Measurements from ENCODE around the gene SELENBP1.
"Not testable (repeated sequence)": the region's sequence is repeated elsewhere in the genome, so short reads cannot be mapped to it uniquely, and the experiment has no call there.

Gene SELENBP1

DNA sequence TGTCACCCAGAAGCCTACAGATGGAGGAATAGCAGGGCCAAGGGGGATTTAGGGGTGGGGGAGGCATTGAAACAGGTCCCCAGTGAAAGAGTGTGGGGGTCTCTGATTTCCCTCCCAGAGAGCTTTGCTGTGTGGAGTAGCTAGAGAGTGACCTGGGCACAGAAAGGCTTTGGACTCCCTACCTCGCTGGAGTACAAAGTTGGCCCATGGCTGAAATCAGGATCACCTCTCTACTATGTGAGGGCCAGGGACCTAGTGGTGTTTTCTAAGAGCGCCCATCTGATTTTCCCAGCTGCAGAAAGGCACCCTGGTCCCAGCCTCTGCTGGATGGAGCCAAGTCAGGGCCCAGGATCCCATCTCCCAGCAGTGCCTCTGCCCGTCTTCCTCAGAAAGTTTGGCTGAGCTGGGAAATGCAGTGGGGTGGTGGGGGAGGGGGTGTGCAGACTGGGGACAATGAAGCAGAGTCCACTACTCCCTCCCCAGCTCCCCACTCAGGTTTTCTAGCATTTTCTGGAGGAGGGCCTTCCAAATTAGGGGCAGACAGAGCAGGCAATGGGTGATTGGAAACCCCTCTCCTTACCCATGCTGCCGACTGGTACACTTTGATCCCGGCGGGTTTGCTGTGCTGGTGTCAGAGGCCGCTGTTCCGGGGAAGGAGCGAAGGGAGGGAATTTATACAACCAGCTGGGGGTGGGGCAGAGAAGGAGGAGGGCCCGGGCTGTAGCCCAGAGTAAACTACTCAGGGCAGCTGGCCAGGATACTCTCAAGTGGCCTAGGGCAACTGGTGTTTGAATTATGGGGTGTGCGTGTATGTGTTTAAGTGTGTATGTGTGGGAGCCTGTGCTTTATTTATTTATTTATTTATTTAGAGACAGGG lies at the start of gene SELENBP1:
TSS of gene SELENBP1 (minus strand) at position 648 of the 877 bp plus-strand sequence. CDS start at position 584, 64 bp downstream.
- DNase-seq (ENCODE audit: low read depth): peak; percentile 36
- peak within 1 kb of the TSS; percentile 39 for H3K4me3 ChIP-seq (ENCODE audit: low read depth, low read length)

DNA sequence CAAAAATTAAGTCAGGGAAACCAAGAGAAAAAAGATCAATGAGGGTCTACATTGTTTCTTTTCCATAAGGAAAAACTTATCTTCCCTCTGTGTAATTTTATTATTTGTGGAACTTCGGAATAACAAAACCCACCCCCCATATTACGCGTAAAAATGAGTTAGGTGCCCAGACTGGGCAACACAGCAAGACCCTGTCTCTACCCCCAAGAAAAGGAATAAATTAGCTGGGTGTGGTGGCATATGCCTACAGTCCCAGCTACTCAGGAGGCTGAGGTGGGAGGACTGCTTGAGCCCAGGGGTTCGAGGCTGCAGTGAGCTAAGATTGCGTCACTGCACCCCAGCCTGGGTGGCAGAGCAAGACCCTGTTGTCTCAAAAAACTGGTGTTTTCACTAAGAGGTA lies 47.3 kb upstream of the SELENBP1 start:
- no peak overlapping the region for H3K4me3 ChIP-seq (ENCODE audit: low read depth, low read length)
- DNase-seq (ENCODE audit: low read depth): no peak

DNA sequence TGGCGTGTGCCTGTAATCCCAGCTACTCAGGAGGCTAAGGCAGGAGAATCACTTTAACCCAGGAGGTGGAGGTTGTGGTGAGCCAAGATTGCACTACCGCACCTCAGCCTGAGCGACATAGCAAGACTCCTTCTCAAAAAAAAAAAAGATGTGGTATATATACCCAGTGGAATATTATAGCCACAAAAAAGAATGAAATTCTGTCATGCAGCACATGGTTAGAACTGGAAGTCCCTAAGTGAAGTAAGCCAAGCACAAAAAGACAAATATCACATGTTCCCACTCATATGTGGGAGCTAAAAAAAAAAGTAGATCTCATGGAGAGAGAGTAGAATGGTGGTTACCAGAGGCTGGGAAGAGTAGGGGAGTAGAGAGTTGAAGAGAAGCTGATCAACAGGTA lies 45.6 kb upstream of the SELENBP1 start:
- DNase-seq (ENCODE audit: low read depth): no peak
- no peak overlapping the region for H3K4me3 ChIP-seq (ENCODE audit: low read depth, low read length)

DNA sequence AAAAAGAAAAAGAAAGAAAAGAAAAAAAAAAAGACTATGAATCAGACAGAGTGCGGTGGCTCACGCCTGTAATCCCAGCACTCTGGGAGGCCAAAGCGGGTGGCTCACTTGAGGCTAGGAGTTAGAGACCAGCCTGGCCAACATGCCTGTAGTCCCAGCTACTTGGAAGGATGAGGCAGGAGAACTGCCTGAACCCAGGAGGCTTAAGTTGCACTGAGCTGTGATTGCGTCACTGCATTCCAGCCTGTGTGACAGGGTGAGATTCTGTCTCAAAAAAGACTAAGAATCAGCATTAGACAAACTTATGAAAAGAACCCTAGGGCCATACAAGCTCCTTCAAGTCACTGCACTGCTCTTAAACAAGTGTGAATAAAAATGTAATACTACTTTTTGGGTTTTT lies 43.7 kb upstream of the SELENBP1 start:
- DNase-seq (ENCODE audit: low read depth): peak; percentile 56
- H3K4me3 ChIP-seq (ENCODE audit: low read depth, low read length): no peak overlapping the region

DNA sequence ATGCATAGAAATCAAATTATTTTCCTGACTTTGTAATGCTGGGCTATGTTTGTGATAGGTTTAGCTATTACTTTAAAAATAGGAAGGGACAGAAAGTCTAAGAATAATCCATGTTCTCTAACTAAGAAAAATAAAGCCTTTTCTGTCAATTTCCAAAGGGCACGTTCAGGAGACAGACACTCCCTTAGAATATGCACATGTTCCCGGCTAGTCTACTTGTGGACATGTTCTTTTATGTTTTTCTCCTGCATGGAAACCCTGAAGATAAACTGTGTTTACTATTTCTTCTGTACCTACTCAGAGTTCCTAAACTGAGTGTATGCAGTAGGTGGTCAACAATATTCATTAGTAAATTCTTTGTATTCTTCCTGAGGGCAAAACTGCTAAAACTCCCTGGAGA lies 39.4 kb upstream of the SELENBP1 start:
- H3K4me3 ChIP-seq (ENCODE audit: low read depth, low read length): no peak overlapping the region
- DNase-seq (ENCODE audit: low read depth): no peak

DNA sequence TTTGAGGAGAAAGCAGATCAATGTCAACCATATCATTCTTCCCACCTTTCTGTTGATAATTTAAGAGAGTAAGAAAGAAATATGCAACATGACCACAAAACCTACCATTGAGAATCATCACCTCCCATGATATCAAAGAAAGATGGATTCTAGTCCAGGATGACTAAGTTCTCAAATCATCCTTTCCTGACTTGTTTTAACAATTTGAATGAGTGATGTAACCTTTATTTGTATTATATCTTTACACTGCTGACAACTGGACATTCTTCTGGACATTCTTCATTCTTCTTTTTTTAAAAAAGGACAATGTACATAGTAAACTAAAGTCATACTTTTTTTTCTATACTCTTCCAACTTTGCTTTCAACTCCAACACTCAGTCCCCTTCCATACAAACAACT lies 36.4 kb upstream of the SELENBP1 start:
- DNase-seq (ENCODE audit: low read depth): no peak
- no peak overlapping the region for H3K4me3 ChIP-seq (ENCODE audit: low read depth, low read length)

DNA sequence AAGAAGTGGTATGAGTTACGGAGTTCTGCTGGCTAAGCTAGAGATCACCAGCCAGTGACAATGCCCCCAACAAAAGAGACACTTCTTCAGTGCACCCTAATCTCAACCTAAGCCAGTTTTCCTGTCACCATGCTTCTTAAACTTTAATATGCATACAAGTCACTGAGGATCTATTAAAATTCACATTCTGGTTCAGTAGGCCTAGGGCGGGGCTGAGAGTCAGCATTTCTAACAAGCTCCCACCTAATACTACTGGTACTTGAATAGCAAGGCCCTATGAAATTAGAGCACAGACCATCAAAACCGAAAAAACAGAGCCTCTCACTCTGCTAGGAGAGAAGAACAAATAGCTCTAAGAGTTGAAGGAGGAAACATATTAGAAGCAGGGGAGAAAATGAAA lies 34.8 kb upstream of the SELENBP1 start:
- DNase-seq (ENCODE audit: low read depth): no peak
- no peak overlapping the region for H3K4me3 ChIP-seq (ENCODE audit: low read depth, low read length)

DNA sequence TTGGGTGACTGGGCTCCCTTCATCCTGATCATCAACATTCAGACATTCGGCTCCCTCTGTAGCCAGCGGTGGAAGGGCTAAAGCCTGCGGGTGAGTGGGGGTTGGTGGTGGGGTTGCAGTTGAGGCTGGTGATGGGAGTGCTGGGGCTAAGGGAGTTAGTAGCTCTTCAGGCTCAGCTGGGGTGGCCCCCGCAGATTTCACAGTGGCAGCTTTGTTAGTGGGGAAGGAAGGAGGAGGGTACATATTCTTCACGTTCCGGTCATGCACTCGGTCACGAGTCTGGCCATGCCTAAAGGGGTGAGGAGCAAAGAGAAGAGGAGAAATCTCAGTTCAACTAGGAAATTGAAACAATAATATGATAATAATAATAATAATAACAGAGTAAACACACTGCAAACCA lies 33.7 kb upstream of the SELENBP1 start:
- H3K4me3 ChIP-seq (ENCODE audit: low read depth, low read length): no peak overlapping the region
- DNase-seq (ENCODE audit: low read depth): no peak

DNA sequence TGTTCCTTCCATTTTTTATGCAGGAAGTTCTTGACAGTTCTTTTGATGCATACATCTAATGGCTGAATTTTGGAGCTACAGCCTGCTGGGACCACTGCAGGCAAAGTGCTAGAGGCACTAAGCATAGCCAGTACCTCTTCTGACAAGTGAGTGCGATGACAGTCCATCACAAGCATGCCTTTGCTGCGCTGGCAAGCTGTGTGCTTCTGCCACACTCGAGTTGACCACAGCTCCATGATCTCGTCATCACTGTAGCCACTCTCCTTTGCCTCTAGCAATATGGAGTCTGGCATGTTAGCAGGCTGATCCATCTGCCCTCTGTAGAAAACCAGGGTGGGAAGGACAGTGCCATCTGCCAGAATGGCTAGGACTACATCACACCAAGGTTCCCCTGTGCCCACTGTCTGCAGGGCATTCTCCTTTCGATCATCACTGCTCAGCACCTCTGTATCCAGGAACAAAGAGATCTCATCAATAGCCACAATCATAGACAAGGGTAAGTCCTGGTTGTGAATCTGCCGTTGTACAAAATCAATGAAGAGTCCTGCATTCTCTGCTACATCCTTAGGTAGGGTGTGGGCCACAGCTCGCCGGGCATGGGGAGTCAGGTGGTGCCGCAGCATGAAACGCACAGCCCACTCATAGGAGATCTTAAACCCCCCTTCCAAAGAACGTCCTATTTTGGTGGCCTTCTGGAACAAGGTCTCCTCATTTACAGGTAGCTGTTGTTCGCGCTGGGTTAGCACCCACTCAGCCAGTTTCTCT lies 32.9 kb upstream of the SELENBP1 start:
- DNase-seq (ENCODE audit: low read depth): no peak
- H3K4me3 ChIP-seq (ENCODE audit: low read depth, low read length): no peak overlapping the region

DNA sequence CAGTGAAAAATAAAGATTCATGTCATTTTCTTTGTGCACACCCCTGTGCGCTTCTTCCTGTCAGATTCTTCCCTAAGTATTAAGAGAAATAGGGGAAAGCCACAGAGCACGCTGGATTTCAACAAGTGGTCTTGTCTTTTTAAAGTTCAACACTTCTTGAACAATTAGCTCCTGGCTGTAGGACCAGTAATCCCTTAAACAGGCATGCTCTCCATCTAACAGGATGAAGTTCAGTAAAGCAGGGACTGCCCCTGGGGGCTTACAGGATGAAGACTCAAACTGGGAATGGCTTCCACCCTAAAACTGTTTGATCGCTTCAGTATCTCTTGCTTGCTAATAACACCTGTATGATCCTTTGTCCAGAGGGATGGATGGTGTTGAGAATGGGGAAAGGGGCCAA lies 31.1 kb upstream of the SELENBP1 start:
- DNase-seq (ENCODE audit: low read depth): no peak
- no peak overlapping the region for H3K4me3 ChIP-seq (ENCODE audit: low read depth, low read length)

DNA sequence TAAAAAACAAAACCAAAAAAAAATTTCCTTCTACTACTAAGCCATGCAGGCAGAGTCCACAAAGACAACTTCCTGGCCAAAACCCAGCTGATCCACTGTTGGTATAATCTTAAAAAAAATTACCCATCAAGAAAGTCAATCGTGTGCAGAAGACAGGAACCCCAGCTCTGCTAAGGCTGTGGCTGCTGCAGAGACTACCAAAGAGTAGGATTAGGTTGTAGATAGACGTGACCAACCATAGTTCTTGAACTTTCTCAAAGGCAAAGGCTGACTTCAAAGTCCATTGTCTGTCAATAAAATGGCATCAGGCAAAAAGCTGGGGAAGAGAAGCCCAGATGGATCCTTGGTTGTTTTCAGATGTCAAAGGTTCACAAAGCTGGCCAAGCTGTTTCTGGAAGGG lies 30.3 kb upstream of the SELENBP1 start:
- no peak overlapping the region for H3K4me3 ChIP-seq (ENCODE audit: low read depth, low read length)

DNA sequence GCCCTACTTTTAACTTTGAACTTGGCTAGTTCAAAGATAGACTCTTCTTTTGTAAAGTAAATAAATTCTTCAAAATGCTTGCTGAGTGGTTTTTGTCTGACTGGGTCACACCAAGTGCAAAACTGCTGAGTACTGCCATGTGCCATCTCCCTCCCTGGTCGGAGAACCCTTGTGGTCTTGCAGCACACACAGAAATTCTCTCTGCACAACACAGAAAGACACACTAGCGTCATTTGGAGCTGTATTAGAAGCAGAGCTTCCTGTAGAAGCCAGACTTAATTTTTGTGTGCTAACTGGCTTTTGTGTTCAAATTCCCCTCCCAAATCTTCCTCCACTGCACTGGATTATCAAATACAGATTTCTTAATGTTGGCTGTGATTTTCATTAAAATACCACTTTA lies 29.4 kb upstream of the SELENBP1 start:
- H3K4me3 ChIP-seq (ENCODE audit: low read depth, low read length): no peak overlapping the region
- DNase-seq (ENCODE audit: low read depth): no peak

More for the DNA sequence above, 30.3 kb upstream of the SELENBP1 start:
- no peak for DNase-seq (ENCODE audit: low read depth)

DNA sequence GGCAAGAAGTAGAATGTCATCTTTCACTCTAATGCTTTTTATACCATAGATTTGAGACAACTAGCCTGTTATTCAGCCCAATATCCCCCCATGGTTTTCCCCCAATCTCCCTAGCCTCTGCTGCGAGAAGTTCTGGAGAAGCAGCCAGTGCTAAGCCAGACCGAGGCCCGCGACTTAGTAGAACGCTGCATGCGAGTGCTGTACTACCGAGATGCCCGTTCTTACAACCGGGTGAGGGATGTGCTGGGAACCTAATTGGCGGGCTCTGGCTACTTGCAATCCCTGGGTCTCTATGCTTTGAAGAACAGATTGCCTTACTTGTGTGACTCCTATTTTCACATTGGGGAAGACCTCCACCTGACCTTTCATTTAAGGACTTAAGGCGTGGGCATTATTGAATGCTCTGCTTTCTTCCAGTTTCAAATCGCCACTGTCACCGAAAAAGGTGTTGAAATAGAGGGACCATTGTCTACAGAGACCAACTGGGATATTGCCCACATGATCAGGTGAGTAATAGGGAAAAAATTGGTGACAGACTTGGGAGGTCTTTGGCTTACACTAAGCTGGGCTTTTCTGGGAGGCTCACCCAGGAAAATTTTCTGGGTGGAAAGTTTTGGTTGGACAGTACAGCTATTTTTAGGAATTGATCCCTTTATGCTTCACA lies 28.8 kb upstream of the SELENBP1 start:
- no peak for DNase-seq (ENCODE audit: low read depth)
- H3K4me3 ChIP-seq (ENCODE audit: low read depth, low read length): no peak overlapping the region

DNA sequence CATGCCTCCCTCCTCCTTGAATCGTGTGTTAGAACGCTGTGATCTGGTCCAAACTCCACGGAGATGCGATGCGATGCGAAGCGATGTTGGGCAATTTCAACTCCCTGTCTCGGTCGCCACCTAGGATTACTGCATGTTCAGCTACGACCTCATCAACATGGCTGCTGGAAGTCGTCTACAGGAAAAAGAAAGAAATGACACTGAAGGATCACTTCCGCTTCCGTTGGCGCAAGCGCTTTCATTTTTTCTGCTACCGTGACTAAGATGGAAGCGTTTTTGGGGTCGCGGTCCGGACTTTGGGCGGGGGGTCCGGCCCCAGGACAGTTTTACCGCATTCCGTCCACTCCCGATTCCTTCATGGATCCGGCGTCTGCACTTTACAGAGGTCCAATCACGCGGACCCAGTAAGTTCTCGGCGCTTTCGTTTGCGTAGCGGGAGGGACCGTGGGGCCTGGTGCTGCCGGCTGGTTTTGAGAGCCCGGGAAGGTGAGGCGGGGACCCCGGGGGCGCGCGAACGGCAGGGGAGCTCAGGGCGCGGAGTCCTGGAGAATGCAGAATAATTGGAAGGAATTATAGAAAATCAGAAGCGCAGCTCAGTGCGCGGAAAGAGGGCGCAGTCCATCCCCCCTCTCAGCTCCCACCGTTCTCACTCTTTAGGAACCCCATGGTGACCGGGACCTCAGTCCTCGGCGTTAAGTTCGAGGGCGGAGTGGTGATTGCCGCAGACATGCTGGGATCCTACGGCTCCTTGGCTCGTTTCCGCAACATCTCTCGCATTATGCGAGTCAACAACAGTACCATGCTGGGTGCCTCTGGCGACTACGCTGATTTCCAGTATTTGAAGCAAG lies 27.0 kb upstream of the SELENBP1 start, which contains the start of gene PSMB4:
TSS of gene PSMB4 (plus strand) at position 250 of the 848 bp plus-strand sequence. CDS start at position 265, 15 bp downstream.
- peak within 1 kb of the TSS; percentile 96 for H3K4me3 ChIP-seq (ENCODE audit: low read depth, low read length)
- peak; percentile 73 for DNase-seq (ENCODE audit: low read depth)

DNA sequence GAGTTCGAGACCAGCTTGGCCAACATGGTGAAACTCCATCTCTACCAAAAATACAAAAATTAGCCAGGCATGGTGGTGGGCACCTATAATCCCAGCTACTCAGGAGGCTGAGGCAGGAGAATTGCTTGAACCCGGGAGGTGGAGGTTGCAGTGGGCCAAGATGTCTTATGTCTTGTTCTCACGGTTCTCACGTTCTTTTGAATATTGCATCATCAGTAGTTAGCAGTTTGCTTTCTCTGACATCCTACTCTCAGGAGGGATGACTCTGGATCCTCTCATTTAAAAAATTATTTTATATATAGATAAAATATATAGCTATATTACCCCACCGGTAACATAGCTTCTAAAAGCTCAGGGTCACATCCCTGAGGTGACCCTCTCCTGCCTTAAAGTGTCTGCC lies 23.8 kb upstream of the SELENBP1 start:
- H3K4me3 ChIP-seq (ENCODE audit: low read depth, low read length): not testable (repeated sequence)
- peak; percentile 16 for DNase-seq (ENCODE audit: low read depth)

DNA sequence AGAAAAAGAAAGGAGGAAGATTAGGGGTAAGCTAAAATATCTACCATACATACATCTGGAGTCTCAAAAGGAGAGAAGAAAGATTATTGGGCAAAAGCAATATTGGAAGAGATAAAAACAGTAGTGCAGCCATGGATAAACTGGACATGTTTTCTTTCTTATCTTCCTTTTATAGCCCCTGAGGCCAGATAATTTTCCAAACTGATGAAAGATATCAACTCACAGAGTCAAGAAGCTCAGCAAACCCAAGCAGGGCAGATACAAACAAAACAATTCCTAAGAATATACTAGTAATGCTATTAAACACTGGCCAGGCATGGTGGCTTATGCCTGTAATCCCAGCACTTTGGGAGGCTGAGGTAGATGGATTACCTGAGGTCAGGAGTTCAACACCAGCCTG lies 21.1 kb upstream of the SELENBP1 start:
- no peak for DNase-seq (ENCODE audit: low read depth)
- H3K4me3 ChIP-seq (ENCODE audit: low read depth, low read length): no peak overlapping the region

DNA sequence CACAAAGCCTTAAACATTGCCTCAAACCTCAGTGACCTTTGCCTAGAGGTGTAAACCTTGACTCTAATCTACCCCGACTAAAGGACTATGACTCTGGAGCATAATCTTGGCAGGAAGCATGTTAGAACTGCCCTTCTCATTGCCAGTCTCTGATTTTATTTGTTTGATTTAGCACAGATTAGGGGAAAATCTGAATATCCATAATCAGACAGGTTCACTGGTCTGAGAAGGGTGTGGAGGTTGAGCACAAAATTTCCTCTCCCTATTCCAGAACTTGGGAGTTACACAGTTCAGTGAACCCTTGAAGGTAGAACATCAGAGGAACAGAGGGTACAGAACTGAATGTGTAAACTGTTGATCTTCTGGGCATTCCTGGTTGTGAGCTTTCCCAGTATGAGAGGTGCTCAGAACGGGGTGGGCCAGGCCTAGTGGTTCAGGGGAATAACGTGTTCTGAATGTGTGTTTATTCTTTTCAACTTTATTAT lies 18.6 kb upstream of the SELENBP1 start:
- no peak for DNase-seq (ENCODE audit: low read depth)
- no peak overlapping the region for H3K4me3 ChIP-seq (ENCODE audit: low read depth, low read length)

DNA sequence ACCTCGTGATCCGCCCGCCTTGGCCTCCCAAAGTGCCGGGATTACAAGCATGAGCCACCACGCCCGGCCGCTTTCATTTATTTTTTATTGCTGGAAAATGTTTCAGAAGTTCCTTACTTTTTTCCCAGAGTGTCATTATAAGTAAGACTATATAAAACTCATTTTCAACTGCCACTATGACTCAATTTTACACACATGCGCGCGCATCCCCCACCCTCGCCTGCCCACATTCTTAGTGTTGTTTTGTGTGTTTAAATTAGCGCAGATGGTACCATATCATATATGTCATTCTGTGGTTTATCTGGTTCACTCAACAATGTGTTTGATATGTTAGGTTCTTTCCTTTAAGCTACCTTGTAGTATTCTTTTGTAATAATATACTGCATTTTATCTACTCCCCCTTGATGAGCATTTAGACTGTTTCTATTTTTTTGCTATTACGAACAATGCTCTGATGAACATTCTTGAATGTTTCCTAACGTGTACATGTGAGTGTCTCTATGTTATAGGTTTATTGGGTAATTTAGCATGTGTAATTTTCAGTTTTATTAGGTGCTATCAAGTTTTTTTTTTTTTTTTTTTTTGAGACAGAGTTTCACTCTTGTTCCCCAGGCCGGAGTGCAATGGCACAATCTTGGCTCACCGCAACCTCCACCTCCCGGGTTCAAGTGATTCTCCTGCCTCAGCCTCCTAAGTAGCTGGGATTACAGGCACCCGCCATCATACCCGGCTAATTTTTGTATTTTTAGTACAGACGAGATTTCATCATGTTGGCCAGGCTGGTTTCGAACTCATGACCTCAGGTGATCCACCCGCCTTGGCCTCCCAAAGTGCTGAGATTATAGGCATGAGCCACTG lies 17.9 kb upstream of the SELENBP1 start:
- not testable (repeated sequence) for H3K4me3 ChIP-seq (ENCODE audit: low read depth, low read length); DNase-seq (ENCODE audit: low read depth)

All from skeletal muscle cell (primary cell).